ENCODE measurements around the gene CD9.
A peak's percentile ranks its signal among the peaks of the same experiment; 100 is the strongest.

DNA sequence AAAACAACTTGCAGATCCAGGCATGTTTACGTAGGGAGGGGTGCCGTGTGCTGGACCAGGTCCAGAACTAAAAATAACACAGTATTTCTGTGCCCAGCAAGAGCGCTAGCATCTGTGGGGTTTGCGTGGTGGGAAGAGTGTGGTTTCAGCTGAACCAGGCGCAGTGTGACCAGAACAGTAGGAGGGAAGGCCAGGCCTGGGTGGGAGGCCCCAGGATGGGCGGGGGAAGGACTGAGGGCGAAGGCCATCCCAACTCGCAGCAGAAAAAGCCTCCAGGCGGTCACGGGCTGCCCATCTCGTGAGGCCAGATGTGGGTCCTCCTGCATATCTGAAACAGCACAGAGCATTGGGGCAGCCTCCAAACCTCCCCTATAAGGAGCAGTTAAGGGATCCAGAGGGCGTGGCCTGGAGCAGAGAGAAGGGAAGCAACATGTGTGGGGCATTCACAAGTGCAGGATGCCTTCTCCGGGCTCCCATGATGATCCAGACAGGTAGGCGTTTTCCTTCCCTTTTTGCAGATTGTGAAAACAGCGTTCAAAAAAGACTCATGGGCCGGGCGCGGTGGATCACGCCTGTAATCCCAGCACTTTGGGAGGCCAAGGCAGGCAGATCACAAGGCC, 17.8 kb upstream of the CD9 start:
- TF ChIP-seq, protein P1, sequence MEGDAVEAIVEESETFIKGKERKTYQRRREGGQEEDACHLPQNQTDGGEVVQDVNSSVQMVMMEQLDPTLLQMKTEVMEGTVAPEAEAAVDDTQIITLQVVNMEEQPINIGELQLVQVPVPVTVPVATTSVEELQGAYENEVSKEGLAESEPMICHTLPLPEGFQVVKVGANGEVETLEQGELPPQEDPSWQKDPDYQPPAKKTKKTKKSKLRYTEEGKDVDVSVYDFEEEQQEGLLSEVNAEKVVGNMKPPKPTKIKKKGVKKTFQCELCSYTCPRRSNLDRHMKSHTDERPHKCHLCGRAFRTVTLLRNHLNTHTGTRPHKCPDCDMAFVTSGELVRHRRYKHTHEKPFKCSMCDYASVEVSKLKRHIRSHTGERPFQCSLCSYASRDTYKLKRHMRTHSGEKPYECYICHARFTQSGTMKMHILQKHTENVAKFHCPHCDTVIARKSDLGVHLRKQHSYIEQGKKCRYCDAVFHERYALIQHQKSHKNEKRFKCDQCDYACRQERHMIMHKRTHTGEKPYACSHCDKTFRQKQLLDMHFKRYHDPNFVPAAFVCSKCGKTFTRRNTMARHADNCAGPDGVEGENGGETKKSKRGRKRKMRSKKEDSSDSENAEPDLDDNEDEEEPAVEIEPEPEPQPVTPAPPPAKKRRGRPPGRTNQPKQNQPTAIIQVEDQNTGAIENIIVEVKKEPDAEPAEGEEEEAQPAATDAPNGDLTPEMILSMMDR (IDR thresholded peaks at IDR 0.05): no peak
- no peak for TF ChIP-seq RAD21 (IDR thresholded peaks at IDR 0.05; ENCODE audit: low read length)
- TF ChIP-seq POLR2AphosphoS5 (IDR thresholded peaks at IDR 0.05; ENCODE audit: low read depth, low read length): no peak
- TF ChIP-seq FOXJ3 (CRISPR knock-in tag; IDR thresholded peaks at IDR 0.05): no peak
- no peak for TF ChIP-seq SIN3A (IDR thresholded peaks at IDR 0.05; ENCODE audit: borderline replicate concordance, low read depth, low read length)
- no peak for TF ChIP-seq EZH2phosphoT487 (IDR thresholded peaks at IDR 0.05; ENCODE audit: borderline replicate concordance, low read depth)
- peak; percentile 6; the same call in 1 of the 2 replicates for TF ChIP-seq GATA2 (CRISPR knock-in tag; IDR thresholded peaks at IDR 0.05)
- TF ChIP-seq, protein P2, sequence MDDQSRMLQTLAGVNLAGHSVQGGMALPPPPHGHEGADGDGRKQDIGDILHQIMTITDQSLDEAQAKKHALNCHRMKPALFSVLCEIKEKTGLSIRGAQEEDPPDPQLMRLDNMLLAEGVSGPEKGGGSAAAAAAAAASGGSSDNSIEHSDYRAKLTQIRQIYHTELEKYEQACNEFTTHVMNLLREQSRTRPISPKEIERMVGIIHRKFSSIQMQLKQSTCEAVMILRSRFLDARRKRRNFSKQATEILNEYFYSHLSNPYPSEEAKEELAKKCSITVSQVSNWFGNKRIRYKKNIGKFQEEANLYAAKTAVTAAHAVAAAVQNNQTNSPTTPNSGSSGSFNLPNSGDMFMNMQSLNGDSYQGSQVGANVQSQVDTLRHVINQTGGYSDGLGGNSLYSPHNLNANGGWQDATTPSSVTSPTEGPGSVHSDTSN (IDR thresholded peaks at IDR 0.05): no peak
- TF ChIP-seq, protein P3, sequence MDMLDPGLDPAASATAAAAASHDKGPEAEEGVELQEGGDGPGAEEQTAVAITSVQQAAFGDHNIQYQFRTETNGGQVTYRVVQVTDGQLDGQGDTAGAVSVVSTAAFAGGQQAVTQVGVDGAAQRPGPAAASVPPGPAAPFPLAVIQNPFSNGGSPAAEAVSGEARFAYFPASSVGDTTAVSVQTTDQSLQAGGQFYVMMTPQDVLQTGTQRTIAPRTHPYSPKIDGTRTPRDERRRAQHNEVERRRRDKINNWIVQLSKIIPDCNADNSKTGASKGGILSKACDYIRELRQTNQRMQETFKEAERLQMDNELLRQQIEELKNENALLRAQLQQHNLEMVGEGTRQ (IDR thresholded peaks at IDR 0.05; ENCODE audit: borderline replicate concordance, low read depth, low read length): no peak
